Measurements from ENCODE around the gene ARHGEF28.

Gene ARHGEF28

DNA sequence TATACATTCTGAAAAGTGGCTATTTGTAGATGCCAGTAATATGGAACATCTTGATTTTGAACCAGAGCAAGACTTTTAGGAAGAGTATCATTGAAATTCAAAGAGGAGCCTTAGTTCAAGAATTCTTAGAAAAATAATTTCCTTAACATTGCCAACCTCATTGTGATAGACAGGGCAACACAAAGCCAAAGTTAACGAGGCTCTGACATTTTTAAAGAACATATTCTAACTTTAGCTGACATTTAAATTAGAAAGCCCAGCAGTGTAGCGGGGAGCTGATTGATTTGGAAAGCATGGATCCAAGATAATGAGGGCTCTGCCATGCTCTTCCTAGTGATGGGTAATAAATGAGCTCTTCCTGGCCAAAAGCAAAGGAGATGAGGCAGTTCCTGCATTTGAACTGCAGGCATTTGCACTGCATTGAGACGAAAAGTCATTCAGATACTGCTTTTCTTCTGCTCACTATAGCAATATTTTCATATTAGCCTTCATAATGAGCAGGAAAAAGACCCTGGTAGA, 325.0 kb downstream of the ARHGEF28 start:
- Histone ChIP-seq H3K4me1 (ENCODE audit: control insufficient read depth, insufficient read depth, low read length) (no peaks in the 10 kb centered on the region), H3K27me3 (ENCODE audit: control insufficient read depth, insufficient read depth, low read length) (no peaks in the 10 kb centered on the region), H3K36me3 (ENCODE audit: control insufficient read depth, insufficient read depth, low read length) (no peaks in the 10 kb centered on the region), H3K9me3 (ENCODE audit: control insufficient read depth, insufficient read depth, low read length) (no peaks in the 10 kb centered on the region), H3K4me3 (ENCODE audit: low read depth, low read length) (no peak overlapping the region), H3K27ac (ENCODE audit: low read depth, low read length) (no peak overlapping the region), H3K9ac (ENCODE audit: low read depth, low read length) (no peak overlapping the region)

- Histone ChIP-seq H3K9me3 (ENCODE audit: control insufficient read depth, insufficient read depth, low read length) (no peaks in the 10 kb centered on the region), H3K9ac (ENCODE audit: low read depth, low read length) (no peak overlapping the region), H3K36me3 (ENCODE audit: control insufficient read depth, insufficient read depth, low read length) (no peaks in the 10 kb centered on the region), H3K27ac (ENCODE audit: low read depth, low read length) (no peak overlapping the region), H3K4me3 (ENCODE audit: low read depth, low read length) (no peak overlapping the region), H3K4me1 (ENCODE audit: control insufficient read depth, insufficient read depth, low read length) (no peaks in the 10 kb centered on the region), H3K27me3 (ENCODE audit: control insufficient read depth, insufficient read depth, low read length) (no peaks in the 10 kb centered on the region)
These were observed 326.9 kb downstream of the ARHGEF28 start for GRCh38 chr5:73952872-73953271.

DNA sequence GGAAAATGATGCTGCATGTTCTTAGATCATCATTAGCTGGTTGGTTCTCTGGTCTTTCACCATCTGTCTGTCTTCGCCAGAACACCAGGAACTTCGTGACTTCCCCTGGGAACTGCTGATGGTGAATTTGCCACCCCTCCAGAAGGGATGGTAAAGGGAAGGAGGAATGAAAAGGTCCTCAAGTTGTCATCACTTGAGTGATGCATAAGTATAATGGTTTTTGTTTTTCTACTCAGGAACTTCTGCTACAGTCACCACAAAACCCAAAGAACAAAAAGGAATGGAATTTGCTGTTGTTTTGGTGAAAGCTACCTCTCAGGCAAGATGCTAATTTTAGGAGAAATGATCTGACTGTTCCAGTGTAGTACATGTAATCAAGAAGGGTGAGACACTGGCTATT, 328.4 kb downstream of the ARHGEF28 start:
- Histone ChIP-seq H3K27me3 (ENCODE audit: control insufficient read depth, insufficient read depth, low read length) (no peaks in the 10 kb centered on the region), H3K36me3 (ENCODE audit: control insufficient read depth, insufficient read depth, low read length) (no peaks in the 10 kb centered on the region), H3K9me3 (ENCODE audit: control insufficient read depth, insufficient read depth, low read length) (no peaks in the 10 kb centered on the region), H3K4me1 (ENCODE audit: control insufficient read depth, insufficient read depth, low read length) (no peaks in the 10 kb centered on the region), H3K27ac (ENCODE audit: low read depth, low read length) (no peak overlapping the region), H3K4me3 (ENCODE audit: low read depth, low read length) (no peak overlapping the region), H3K9ac (ENCODE audit: low read depth, low read length) (no peak overlapping the region)

GRCh38 chr5:73955271-73955846, 329.4 kb downstream of the ARHGEF28 start:
- no peaks in the 10 kb centered on the region for H3K36me3 ChIP-seq (ENCODE audit: control insufficient read depth, insufficient read depth, low read length)
- no peak overlapping the region for H3K4me3 ChIP-seq (ENCODE audit: low read depth, low read length)
- no peak overlapping the region for H3K9ac ChIP-seq (ENCODE audit: low read depth, low read length)
- no peaks in the 10 kb centered on the region for H3K27me3 ChIP-seq (ENCODE audit: control insufficient read depth, insufficient read depth, low read length)
- H3K27ac ChIP-seq (ENCODE audit: low read depth, low read length), result no peak overlapping the region
- no peaks in the 10 kb centered on the region for H3K4me1 ChIP-seq (ENCODE audit: control insufficient read depth, insufficient read depth, low read length)
- H3K9me3 ChIP-seq (ENCODE audit: control insufficient read depth, insufficient read depth, low read length), result no peaks in the 10 kb centered on the region

DNA sequence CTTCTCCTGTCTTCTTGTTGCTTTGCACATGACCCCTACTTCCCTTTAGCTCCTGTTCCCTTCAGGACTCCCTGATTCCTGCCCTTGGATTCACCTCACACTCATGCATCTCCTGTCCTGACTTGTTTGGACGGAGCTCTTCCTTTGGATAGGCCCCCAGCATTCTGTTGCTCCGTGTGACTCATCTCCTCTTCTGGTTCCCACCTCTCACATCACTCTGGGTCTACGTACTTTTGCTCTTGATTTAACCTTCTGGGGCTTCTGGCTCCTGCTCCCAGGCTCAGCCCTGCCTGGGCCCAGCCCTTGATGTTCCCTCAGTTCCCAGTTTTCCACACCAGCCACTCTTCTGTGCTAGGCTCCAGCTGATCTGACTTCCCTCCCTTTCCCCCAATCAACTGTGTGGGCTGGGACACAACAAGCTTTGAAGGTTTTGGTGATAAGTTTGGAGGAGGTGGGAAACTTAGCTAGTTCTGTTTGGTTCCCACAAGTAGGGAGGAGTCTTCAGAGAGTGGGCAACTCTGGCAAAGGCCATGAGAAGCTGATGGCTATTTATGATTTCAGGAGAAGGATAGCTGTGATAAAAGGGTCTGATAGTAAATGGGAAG, 331.5 kb downstream of the ARHGEF28 start:
- H3K4me1 ChIP-seq (ENCODE audit: control insufficient read depth, insufficient read depth, low read length), result no peaks in the 10 kb centered on the region
- no peaks in the 10 kb centered on the region for H3K9me3 ChIP-seq (ENCODE audit: control insufficient read depth, insufficient read depth, low read length)
- no peaks in the 10 kb centered on the region for H3K36me3 ChIP-seq (ENCODE audit: control insufficient read depth, insufficient read depth, low read length)
- H3K27ac ChIP-seq (ENCODE audit: low read depth, low read length), result no peak overlapping the region
- H3K4me3 ChIP-seq (ENCODE audit: low read depth, low read length), result no peak overlapping the region
- no peak overlapping the region for H3K9ac ChIP-seq (ENCODE audit: low read depth, low read length)
- no peaks in the 10 kb centered on the region for H3K27me3 ChIP-seq (ENCODE audit: control insufficient read depth, insufficient read depth, low read length)

GRCh38 chr5:73958037-73958436, 332.0 kb downstream of the ARHGEF28 start:
- H3K4me1 ChIP-seq (ENCODE audit: control insufficient read depth, insufficient read depth, low read length), result no peaks in the 10 kb centered on the region
- no peak overlapping the region for H3K4me3 ChIP-seq (ENCODE audit: low read depth, low read length)
- H3K27me3 ChIP-seq (ENCODE audit: control insufficient read depth, insufficient read depth, low read length), result no peaks in the 10 kb centered on the region
- no peaks in the 10 kb centered on the region for H3K36me3 ChIP-seq (ENCODE audit: control insufficient read depth, insufficient read depth, low read length)
- no peak overlapping the region for H3K27ac ChIP-seq (ENCODE audit: low read depth, low read length)
- H3K9me3 ChIP-seq (ENCODE audit: control insufficient read depth, insufficient read depth, low read length), result no peaks in the 10 kb centered on the region
- H3K9ac ChIP-seq (ENCODE audit: low read depth, low read length), result no peak overlapping the region

DNA sequence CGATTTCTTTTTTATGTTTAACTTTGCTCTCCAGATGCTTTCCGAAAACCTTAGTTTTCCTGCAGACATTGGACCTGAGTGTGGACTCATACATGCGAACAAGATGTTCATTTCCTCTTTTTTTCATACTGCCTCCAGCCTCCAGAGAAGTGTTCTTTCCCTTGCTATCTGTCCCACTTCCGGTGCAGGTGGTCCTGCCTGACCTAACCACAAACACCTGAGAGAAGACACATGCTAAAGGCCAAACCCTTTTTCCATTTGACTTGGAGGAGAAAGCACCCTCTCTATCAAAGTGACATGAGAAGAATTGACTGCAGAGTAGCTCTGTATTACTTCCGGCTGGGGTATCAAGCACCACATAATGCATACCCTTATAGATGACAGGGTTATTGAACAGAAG, 334.0 kb downstream of the ARHGEF28 start:
- Histone ChIP-seq H3K36me3 (ENCODE audit: control insufficient read depth, insufficient read depth, low read length) (no peaks in the 10 kb centered on the region), H3K9me3 (ENCODE audit: control insufficient read depth, insufficient read depth, low read length) (no peaks in the 10 kb centered on the region), H3K9ac (ENCODE audit: low read depth, low read length) (no peak overlapping the region), H3K27me3 (ENCODE audit: control insufficient read depth, insufficient read depth, low read length) (no peaks in the 10 kb centered on the region), H3K27ac (ENCODE audit: low read depth, low read length) (no peak overlapping the region), H3K4me1 (ENCODE audit: control insufficient read depth, insufficient read depth, low read length) (no peaks in the 10 kb centered on the region), H3K4me3 (ENCODE audit: low read depth, low read length) (no peak overlapping the region)

- Histone ChIP-seq H3K9me3 (ENCODE audit: control insufficient read depth, insufficient read depth, low read length) (no peaks in the 10 kb centered on the region), H3K27me3 (ENCODE audit: control insufficient read depth, insufficient read depth, low read length) (no peaks in the 10 kb centered on the region), H3K27ac (ENCODE audit: low read depth, low read length) (no peak overlapping the region)
These were observed 334.4 kb downstream of the ARHGEF28 start for GRCh38 chr5:73960426-73960825.

DNA sequence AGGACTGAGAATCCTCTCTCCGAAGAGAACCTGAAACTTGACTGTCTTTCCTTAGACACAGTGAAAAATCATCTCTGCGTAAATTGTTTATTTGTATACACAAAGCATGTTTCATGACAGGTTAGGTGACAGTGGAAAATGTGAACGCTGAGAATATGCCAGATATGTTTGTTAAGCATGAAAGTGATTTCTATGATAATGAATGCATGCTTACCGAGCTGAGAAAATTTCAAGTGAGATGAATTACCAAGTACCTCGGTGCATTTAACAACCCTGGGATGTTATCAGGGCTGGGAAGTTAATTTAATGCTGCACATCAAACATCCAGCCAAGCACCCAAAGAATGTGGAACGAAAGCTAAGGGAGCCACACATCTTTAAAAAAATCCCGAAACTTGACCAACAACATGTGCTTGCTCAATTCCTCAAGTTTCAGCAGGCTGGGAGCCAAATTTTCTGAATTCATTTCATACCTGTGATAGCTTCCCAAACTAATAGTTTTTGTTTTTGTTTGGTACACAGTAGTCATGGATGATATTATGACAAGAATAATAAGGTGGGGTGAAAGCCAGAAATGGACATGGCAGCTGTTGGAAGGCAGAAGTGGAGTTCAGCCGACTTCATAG, 336.9 kb downstream of the ARHGEF28 start:
- Histone ChIP-seq H3K9ac (ENCODE audit: low read depth, low read length) (no peak overlapping the region), H3K27ac (ENCODE audit: low read depth, low read length) (no peak overlapping the region), H3K36me3 (ENCODE audit: control insufficient read depth, insufficient read depth, low read length) (no peaks in the 10 kb centered on the region), H3K4me3 (ENCODE audit: low read depth, low read length) (no peak overlapping the region), H3K4me1 (ENCODE audit: control insufficient read depth, insufficient read depth, low read length) (no peaks in the 10 kb centered on the region), H3K27me3 (ENCODE audit: control insufficient read depth, insufficient read depth, low read length) (no peaks in the 10 kb centered on the region), H3K9me3 (ENCODE audit: control insufficient read depth, insufficient read depth, low read length) (no peaks in the 10 kb centered on the region)

More at GRCh38 chr5:73960426-73960825, 334.4 kb downstream of the ARHGEF28 start:
- H3K4me1 ChIP-seq (ENCODE audit: control insufficient read depth, insufficient read depth, low read length), result no peaks in the 10 kb centered on the region
- no peak overlapping the region for H3K9ac ChIP-seq (ENCODE audit: low read depth, low read length)
- no peak overlapping the region for H3K4me3 ChIP-seq (ENCODE audit: low read depth, low read length)
- no peaks in the 10 kb centered on the region for H3K36me3 ChIP-seq (ENCODE audit: control insufficient read depth, insufficient read depth, low read length)

- Histone ChIP-seq H3K4me3 (ENCODE audit: low read depth, low read length) (no peak overlapping the region), H3K36me3 (ENCODE audit: control insufficient read depth, insufficient read depth, low read length) (no peaks in the 10 kb centered on the region), H3K27ac (ENCODE audit: low read depth, low read length) (no peak overlapping the region), H3K9ac (ENCODE audit: low read depth, low read length) (no peak overlapping the region), H3K27me3 (ENCODE audit: control insufficient read depth, insufficient read depth, low read length) (no peaks in the 10 kb centered on the region), H3K4me1 (ENCODE audit: control insufficient read depth, insufficient read depth, low read length) (no peaks in the 10 kb centered on the region), H3K9me3 (ENCODE audit: control insufficient read depth, insufficient read depth, low read length) (no peaks in the 10 kb centered on the region)
These were observed 338.4 kb downstream of the ARHGEF28 start for GRCh38 chr5:73964352-73964865.

- H3K4me1 ChIP-seq (ENCODE audit: control insufficient read depth, insufficient read depth, low read length), result no peaks in the 10 kb centered on the region
- no peak overlapping the region for H3K27ac ChIP-seq (ENCODE audit: low read depth, low read length)
- no peak overlapping the region for H3K4me3 ChIP-seq (ENCODE audit: low read depth, low read length)
- no peaks in the 10 kb centered on the region for H3K9me3 ChIP-seq (ENCODE audit: control insufficient read depth, insufficient read depth, low read length)
- no peak overlapping the region for H3K9ac ChIP-seq (ENCODE audit: low read depth, low read length)
- no peaks in the 10 kb centered on the region for H3K36me3 ChIP-seq (ENCODE audit: control insufficient read depth, insufficient read depth, low read length)
- no peaks in the 10 kb centered on the region for H3K27me3 ChIP-seq (ENCODE audit: control insufficient read depth, insufficient read depth, low read length)
These were observed 340.5 kb downstream of the ARHGEF28 start for GRCh38 chr5:73966451-73966850.
